Measurements from ENCODE around the gene HSP90AB1. TPM values are rescaled to one million over a fixed set of nuclear protein-coding genes. Genes with fewer than 3 reads are reported as not detected.

HSP90AB1 gene
- 974 TPM for polyA plus RNA-seq (2012; ENCODE audit: missing spikeins)

DNA sequence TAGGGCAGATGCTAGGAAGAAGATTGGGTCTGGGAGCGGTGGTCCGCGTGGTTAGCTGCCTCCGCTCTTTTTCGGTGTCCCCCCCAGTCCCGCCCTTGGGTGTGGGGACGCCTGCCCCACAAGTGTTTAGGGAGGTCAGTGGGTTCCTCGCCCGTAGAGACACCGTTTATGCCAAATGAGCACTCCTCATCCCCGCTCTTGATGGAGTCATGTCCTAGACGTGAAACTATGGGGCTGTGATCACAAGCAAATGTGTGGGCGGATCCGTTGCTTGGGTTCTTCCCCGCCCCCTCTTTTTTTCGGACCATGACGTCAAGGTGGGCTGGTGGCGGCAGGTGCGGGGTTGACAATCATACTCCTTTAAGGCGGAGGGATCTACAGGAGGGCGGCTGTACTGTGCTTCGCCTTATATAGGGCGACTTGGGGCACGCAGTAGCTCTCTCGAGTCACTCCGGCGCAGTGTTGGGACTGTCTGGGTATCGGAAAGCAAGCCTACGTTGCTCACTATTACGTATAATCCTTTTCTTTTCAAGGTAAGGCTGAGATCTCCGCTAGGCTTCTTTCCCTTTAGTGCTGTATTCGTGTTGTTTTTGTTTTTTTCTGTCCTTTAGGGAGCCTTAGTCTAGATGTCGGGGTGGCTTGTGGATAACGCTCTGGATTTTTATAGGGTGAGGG is at the start of gene HSP90AB1:
Gene HSP90AB1, plus strand, starts transcription at position 439 of the 675 bp plus-strand sequence. CDS start 1,529 bp downstream, outside the sequence.
- peak; percentile 91 for FAIRE-seq
- peak; percentile 100 for TF ChIP-seq POLR2AphosphoS5 (IDR thresholded peaks at IDR 0.05; ENCODE audit: low read depth, low read length)
- peak; percentile 100 for TF ChIP-seq POLR2A (IDR thresholded peaks at IDR 0.05; ENCODE audit: low read depth, low read length)
- peak; percentile 100 for TF ChIP-seq TAF1 (IDR thresholded peaks at IDR 0.05; ENCODE audit: borderline replicate concordance, low read depth, low read length)
- peak; percentile 87 for DNase-seq (ENCODE audit: insufficient read length)

DNA sequence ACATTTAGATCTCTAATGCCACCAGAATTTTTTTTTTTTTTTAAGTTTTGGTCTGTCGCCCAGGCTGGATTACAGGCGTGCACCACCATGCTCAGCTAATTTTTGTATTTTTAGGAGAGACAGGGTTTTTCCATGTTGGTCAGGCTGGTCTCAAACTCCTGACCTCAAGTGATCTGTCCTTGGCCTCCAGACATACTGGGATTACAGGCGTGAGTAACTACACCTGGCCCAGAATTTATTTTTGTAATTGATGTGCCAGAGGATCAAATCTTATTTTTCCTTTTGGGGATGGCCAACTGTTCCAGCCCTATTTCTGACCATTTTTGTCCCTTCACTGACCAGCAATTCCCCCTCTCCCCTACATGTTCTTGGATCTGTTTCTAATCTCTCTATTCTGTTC is 48.2 kb upstream of the HSP90AB1 start:
- no peak for DNase-seq (ENCODE audit: insufficient read length)
- FAIRE-seq = no peak
- no peak for TF ChIP-seq TAF1 (IDR thresholded peaks at IDR 0.05; ENCODE audit: borderline replicate concordance, low read depth, low read length)
- no peak for TF ChIP-seq POLR2A (IDR thresholded peaks at IDR 0.05; ENCODE audit: low read depth, low read length)
- no peak for TF ChIP-seq POLR2AphosphoS5 (IDR thresholded peaks at IDR 0.05; ENCODE audit: low read depth, low read length)

DNA sequence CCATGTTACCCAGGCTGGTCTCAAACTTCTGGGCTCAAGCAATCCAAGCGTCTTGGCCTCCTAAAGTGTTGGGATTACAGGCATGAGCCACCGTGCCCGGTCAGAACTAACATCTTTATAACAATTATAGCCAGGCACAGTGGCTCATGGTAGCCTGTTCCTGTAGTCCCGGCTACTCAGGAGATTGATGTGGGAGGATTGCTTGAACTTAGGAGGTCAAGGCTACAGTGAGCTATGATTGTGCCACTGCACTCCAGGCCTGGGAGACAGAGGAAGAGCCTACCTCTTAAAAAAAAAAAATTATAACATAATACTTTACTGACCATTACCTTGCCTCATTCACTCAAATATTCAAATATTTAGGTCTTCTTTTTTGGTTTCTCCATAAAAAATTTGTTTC is 47.0 kb upstream of the HSP90AB1 start:
- DNase-seq (ENCODE audit: insufficient read length) (no peak), FAIRE-seq (no peak)
- TF ChIP-seq TAF1 (IDR thresholded peaks at IDR 0.05; ENCODE audit: borderline replicate concordance, low read depth, low read length) (no peak), POLR2A (IDR thresholded peaks at IDR 0.05; ENCODE audit: low read depth, low read length) (no peak), POLR2AphosphoS5 (IDR thresholded peaks at IDR 0.05; ENCODE audit: low read depth, low read length) (no peak)

DNA sequence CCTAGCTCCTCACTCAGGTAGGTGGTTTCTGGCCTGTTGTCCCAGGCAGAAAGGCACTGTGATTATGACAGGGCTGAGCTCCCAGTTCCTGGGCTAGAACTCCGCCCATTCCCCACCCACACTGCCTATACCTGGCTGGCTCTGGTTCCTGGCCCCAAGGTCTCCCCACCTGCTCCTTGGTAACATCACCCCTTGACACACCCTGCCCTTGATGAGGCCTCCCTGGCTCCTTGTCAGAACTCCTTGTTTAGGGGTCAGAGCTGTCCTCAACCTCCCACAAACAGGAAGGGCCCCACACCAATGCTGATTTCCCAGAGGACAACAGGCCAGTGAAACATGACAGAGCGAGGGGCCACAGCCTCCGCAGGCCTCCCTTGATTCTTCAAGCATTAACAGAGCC is 45.7 kb upstream of the HSP90AB1 start:
- TF ChIP-seq POLR2A (IDR thresholded peaks at IDR 0.05; ENCODE audit: low read depth, low read length) (no peak), POLR2AphosphoS5 (IDR thresholded peaks at IDR 0.05; ENCODE audit: low read depth, low read length) (no peak), TAF1 (IDR thresholded peaks at IDR 0.05; ENCODE audit: borderline replicate concordance, low read depth, low read length) (no peak)
- FAIRE-seq (no peak), DNase-seq (ENCODE audit: insufficient read length) (no peak)

DNA sequence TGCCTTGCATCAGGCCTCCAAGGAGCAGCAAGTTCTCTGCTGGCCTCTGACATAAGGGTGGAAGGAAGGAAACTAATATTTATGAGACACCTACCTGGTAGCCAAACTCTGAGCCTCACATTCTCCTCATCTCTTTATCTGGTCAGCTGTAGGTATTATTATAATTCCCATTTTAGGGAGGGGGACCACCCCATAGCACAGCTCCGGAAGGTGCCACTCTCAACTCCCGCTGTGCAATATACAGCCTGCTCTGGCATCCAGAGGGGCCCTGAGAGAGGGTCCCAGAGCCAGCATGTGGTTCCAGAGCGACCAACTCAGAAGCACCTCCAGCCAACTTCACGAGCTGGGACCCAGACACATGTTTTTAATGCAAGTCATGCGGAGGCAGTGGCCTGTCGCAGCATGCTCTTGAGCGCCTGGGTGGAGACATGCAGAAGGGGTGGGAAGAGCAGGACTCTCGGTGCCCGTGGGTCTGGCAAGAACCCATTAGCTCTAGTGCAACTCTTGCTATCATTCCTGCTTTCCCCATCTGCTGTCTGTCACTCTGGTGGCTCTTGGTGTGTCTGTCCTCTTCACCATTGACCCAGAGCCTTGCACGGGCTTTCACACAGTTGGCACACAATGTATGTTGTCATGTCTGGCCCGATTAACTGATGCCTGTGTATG is 45.1 kb upstream of the HSP90AB1 start:
- DNase-seq (ENCODE audit: insufficient read length) (no peak), FAIRE-seq (no peak)
- TF ChIP-seq POLR2AphosphoS5 (IDR thresholded peaks at IDR 0.05; ENCODE audit: low read depth, low read length) (no peak), TAF1 (IDR thresholded peaks at IDR 0.05; ENCODE audit: borderline replicate concordance, low read depth, low read length) (no peak), POLR2A (IDR thresholded peaks at IDR 0.05; ENCODE audit: low read depth, low read length) (no peak)

DNA sequence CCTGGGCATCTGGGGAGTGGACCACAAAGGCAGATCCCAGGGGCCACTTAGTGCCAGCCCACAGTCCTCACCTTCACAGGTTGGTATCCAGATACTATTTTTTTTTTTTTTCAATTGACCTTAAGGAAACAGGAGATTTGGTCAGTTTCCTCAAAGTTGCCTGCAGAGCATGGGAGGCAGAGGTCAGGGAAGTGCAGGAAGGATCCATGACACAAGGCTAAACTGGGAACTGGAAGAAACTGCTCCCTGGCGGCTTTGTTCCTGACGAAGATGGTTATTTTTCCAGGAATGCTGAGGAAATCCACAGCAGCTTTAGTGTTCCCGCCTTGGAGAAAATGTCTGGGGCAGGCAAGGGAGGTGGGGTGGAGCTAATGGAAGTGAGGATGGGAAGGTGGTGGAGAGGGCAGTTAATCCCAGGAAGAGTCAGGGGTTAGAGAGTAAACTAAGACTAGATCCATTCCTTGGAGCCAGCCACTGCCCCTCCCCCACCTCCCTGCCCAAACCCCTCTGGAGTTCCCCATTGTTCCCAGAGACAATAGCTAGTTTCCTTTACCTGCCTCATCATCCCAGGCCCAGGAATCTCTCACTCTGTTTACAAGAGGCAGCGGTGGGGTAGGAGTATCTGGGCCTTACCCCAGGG is 44.4 kb upstream of the HSP90AB1 start:
- TF ChIP-seq POLR2AphosphoS5 (IDR thresholded peaks at IDR 0.05; ENCODE audit: low read depth, low read length) = no peak
- no peak for TF ChIP-seq TAF1 (IDR thresholded peaks at IDR 0.05; ENCODE audit: borderline replicate concordance, low read depth, low read length)
- no peak for TF ChIP-seq POLR2A (IDR thresholded peaks at IDR 0.05; ENCODE audit: low read depth, low read length)
- FAIRE-seq = no peak
- DNase-seq (ENCODE audit: insufficient read length) = no peak

DNA sequence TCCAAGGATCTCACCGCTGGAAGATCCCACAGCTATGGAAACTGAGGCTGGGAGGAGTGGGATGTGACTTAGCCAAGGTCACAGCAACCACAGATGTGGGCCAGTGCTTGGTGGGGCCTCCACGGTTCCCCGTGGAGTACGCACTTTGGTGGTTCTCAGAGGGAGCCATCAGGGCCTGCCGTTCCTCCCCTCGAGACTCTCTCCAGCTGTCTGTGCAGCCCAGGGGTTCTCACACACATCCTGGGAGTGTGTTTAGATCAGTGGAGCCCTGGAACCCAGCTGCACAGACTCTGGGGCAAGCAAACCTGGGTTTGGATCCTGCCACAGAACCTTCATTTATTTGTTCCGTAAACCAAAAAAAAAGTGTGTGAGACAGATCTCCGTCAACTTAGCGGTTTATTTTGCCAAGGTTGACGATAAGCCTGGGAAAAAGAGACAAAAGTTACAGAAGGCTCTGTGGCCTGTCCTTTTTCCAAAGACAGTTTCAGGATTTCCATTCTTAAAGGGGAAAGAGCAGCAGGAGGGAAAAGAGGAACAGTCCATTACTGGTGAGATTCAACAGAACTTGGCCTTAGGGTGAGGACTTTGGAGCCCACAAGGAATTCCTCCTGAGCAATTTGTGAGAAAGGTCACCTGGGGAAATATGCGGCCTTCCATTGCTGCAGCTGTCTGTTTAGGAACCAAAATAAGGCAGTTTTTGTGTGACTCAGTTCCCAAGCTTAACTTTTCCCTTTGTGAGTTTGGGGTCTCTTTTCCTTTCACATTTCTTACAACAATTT is 43.7 kb upstream of the HSP90AB1 start:
- FAIRE-seq = no peak
- DNase-seq (ENCODE audit: insufficient read length) = no peak
- TF ChIP-seq POLR2A (IDR thresholded peaks at IDR 0.05; ENCODE audit: low read depth, low read length) = no peak

DNA sequence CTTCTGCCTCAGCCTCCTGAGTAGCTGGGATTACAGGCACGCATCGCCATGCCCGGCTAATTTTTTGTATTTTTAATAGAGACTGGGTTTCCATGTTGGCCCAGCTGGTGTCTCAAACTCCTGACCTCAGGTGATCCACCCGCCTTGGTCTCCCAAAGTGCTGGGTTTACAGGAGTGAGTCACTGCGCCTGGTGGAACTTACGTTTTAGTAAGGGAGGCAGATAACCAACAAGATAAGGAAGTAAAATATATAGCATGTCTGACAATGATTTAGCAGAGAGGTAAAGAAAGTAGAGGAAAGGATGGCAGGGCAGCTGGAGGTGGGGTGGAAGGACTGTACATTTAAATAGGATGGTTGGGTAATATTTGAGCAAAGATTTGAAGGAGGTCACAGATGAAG is 42.9 kb upstream of the HSP90AB1 start:
- no peak for DNase-seq (ENCODE audit: insufficient read length)

DNA sequence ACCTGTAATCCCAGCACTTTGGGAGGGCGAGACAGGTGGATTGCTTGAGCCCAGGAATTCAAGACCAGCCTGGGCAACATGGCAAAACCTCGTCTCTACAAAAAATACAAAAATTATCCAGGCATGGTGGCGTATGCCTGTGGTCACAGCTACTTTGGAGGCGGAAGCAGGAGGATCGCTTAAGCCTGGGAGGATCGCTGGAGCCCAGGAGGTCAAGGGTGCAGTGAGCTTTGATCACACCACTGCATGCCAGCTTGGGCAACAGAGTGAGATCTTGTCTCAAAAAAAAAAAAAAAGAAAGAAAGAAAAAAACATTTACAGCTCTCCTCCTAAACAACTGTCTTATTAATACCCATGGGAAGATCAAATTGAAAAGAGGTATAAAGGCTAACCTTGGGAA is 38.9 kb upstream of the HSP90AB1 start:
- no peak for DNase-seq (ENCODE audit: insufficient read length)
- FAIRE-seq = no peak
- TF ChIP-seq TAF1 (IDR thresholded peaks at IDR 0.05; ENCODE audit: borderline replicate concordance, low read depth, low read length) = no peak
- TF ChIP-seq POLR2AphosphoS5 (IDR thresholded peaks at IDR 0.05; ENCODE audit: low read depth, low read length) = no peak
- no peak for TF ChIP-seq POLR2A (IDR thresholded peaks at IDR 0.05; ENCODE audit: low read depth, low read length)

More for the DNA sequence above, 42.9 kb upstream of the HSP90AB1 start:
- TF ChIP-seq POLR2AphosphoS5 (IDR thresholded peaks at IDR 0.05; ENCODE audit: low read depth, low read length) = no peak
- no peak for TF ChIP-seq POLR2A (IDR thresholded peaks at IDR 0.05; ENCODE audit: low read depth, low read length)
- no peak for TF ChIP-seq TAF1 (IDR thresholded peaks at IDR 0.05; ENCODE audit: borderline replicate concordance, low read depth, low read length)
- no peak for FAIRE-seq

DNA sequence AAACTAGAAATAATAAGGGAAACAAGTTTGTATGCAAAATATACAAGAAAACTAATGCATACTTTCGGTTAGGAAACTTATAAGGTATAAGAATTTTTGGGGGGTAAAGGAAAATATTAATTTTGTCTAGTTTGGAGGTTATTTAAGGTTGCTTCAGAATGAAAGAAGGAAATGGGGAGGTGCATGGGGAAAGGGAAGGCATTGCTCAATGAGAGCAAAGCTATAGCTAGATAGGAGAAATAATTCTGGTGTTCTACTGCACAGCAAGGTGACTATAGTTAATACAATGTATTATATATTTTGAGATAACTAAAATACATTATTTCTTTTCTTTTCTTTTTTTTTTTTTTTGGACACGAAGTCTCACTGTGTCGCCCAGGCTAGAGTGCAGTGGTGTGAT is 35.6 kb upstream of the HSP90AB1 start:
- TF ChIP-seq POLR2A (IDR thresholded peaks at IDR 0.05; ENCODE audit: low read depth, low read length) = no peak
- TF ChIP-seq POLR2AphosphoS5 (IDR thresholded peaks at IDR 0.05; ENCODE audit: low read depth, low read length) = no peak
- TF ChIP-seq TAF1 (IDR thresholded peaks at IDR 0.05; ENCODE audit: borderline replicate concordance, low read depth, low read length) = no peak
- FAIRE-seq (no peak), DNase-seq (ENCODE audit: insufficient read length) (no peak)

DNA sequence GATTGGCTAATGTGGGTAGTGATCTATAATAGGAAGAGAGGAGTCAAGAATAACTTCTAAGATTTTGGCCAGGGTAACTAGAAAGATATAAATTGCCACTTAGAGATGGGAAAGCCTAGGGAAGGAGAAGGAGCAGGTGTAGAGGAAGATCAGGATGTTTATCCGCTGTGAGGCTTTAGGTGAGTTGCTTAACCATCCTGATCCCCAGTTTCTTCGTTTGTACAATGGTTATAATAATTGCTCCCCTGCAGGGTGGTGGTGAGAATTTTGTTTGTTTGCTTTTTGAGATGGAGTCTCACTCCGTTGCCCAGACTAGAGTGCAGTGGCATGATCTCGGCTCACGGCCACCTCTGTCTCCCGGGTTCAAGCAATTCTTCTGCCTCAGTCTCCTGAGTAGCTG is 32.6 kb upstream of the HSP90AB1 start:
- no peak for DNase-seq (ENCODE audit: insufficient read length)
- no peak for FAIRE-seq
- no peak for TF ChIP-seq POLR2AphosphoS5 (IDR thresholded peaks at IDR 0.05; ENCODE audit: low read depth, low read length)
- TF ChIP-seq POLR2A (IDR thresholded peaks at IDR 0.05; ENCODE audit: low read depth, low read length) = no peak
